Neural cell (in vitro differentiated cells): Measurements from ENCODE around the gene GNAT2. TPM values are rescaled to one million over a fixed set of nuclear protein-coding genes. Genes with fewer than 3 reads are reported as not detected.

ENCODE experiments used
- H2AFZ ChIP-seq: fragments of 200-600, 300-800 bp; sonication (generic), shearing (Covaris generic); 2 replicates; pipeline ENCODE4 v1.6.0; 2014; ENCODE audit warnings: low read depth, mild to moderate bottlenecking, antibody characterized with exemption, low read length, moderate library complexity
- H3F3A ChIP-seq: fragments of 200-600 bp; shearing (Covaris generic); 2 replicates; pipeline ENCODE4 v1.6.1; 2016; ENCODE audit warnings: mild to moderate bottlenecking, moderate library complexity, mixed read lengths, antibody characterized with exemption, low read length; ENCODE audit not compliant: insufficient read depth, poor library complexity, severe bottlenecking
- H3K27ac ChIP-seq: fragments of 200-600, 300-800 bp; sonication (generic), shearing (Covaris generic); 2 replicates; pipeline ENCODE4 v1.5.1; 2014; ENCODE audit warnings: mild to moderate bottlenecking, low read length, moderate library complexity
- H3K27me3 ChIP-seq: fragments of 300-800, 200-600 bp; sonication (generic), shearing (Covaris generic); 2 replicates; pipeline ENCODE4 v1.6.0; 2014; ENCODE audit warnings: mild to moderate bottlenecking, low read depth, low read length, moderate library complexity; ENCODE audit not compliant: insufficient read depth
- H3K36me3 ChIP-seq: fragments of 300-800, 200-600 bp; sonication (generic), shearing (Covaris generic); 2 replicates; pipeline ENCODE4 v1.5.1; 2014; ENCODE audit warnings: mild to moderate bottlenecking, antibody characterized with exemption, low read length, moderate library complexity; ENCODE audit not compliant: insufficient read depth
- H3K4me2 ChIP-seq: fragments of 300-800, 200-600 bp; sonication (generic), shearing (Covaris generic); 2 replicates; pipeline ENCODE4 v1.6.0; 2014; ENCODE audit warnings: mild to moderate bottlenecking, low read length
- H3K4me3 ChIP-seq: fragments of 300-800, 200-600 bp; sonication (generic), shearing (Covaris generic); 2 replicates; pipeline ENCODE4 v1.5.1; 2014; ENCODE audit warnings: mild to moderate bottlenecking, low read length, moderate library complexity
- H3K79me2 ChIP-seq: fragments of 200-600 bp; shearing (Covaris generic); replicated peaks from 2 replicates; pipeline ENCODE4 v1.6.0; 2014; ENCODE audit warnings: mild to moderate bottlenecking, low read length, moderate library complexity; ENCODE audit not compliant: insufficient read depth
- H3K9ac ChIP-seq: fragments of 300-800, 200-600 bp; sonication (generic), shearing (Covaris generic); 2 replicates; pipeline ENCODE4 v1.6.1; 2016; ENCODE audit warnings: mild to moderate bottlenecking, low read length, mixed read lengths
- H3K9me2 ChIP-seq: fragments of 200-600 bp; shearing (Covaris generic); 2 replicates; pipeline ENCODE4 v1.6.1; 2016; ENCODE audit warnings: mild to moderate bottlenecking, low read length, mixed read lengths; ENCODE audit not compliant: insufficient read depth
- H3K9me3 ChIP-seq: fragments of 200-600, 300-800 bp; sonication (generic), shearing (Covaris generic); 2 replicates; pipeline ENCODE4 v1.6.1; 2016; ENCODE audit warnings: mild to moderate bottlenecking, mixed run types, low read length, moderate library complexity, mixed read lengths
- H4K20me1 ChIP-seq: fragments of 200-600 bp; shearing (Covaris generic); 2 replicates; pipeline ENCODE4 v1.6.1; 2016; ENCODE audit warnings: mild to moderate bottlenecking, mixed run types; ENCODE audit not compliant: insufficient read depth
- EP300 ChIP-seq: fragments of 450-650 bp; conservative IDR thresholded peaks from 2 replicates; pipeline ENCODE4 v1.6.1; 2014; ENCODE audit warnings: antibody characterized with exemption, mild to moderate bottlenecking, moderate library complexity; ENCODE audit not compliant: poor library complexity, severe bottlenecking
- EZH2 ChIP-seq: fragments of 200-600, 300-800 bp; shearing (Covaris generic), sonication (generic); IDR thresholded peaks from 2 replicates; pipeline ENCODE4 v1.6.1; 2014; ENCODE audit warnings: antibody characterized with exemption, low read length, borderline replicate concordance, mild to moderate bottlenecking; ENCODE audit not compliant: insufficient read depth, poor library complexity, severe bottlenecking
- MXI1 ChIP-seq: fragments of 450-650 bp; conservative IDR thresholded peaks from 2 replicates; pipeline ENCODE4 v1.6.1; 2014; ENCODE audit warnings: antibody characterized with exemption, mild to moderate bottlenecking; ENCODE audit not compliant: poor library complexity, severe bottlenecking
- POLR2AphosphoS5 ChIP-seq: IDR thresholded peaks from 2 replicates; pipeline ENCODE4 v1.6.1; 2012
- RAD21 ChIP-seq: fragments of 450-650 bp; conservative IDR thresholded peaks from 2 replicates; pipeline ENCODE4 v1.6.1; 2014; ENCODE audit warnings: antibody characterized with exemption, mild to moderate bottlenecking, moderate library complexity
- SMC3 ChIP-seq: fragments of 450-650 bp; conservative IDR thresholded peaks from 2 replicates; pipeline ENCODE4 v1.6.1; 2014; ENCODE audit warnings: antibody characterized with exemption, mild to moderate bottlenecking, moderate library complexity; ENCODE audit not compliant: poor library complexity
- TAF1 ChIP-seq: IDR thresholded peaks from 2 replicates; pipeline ENCODE4 v1.6.1; 2012; ENCODE audit warnings: low read depth
- polyA plus RNA-seq: library from polyadenylated mRNA; depleted of rRNA; stranded (reverse); fragments of >200 nt; gene quantifications from 2 replicates; pipeline ENCODE4 v1.2.3, GENCODE V29; 2014
- TF ChIP-seq, protein P1 (sequence below): fragments of 450-650 bp; IDR thresholded peaks from 2 replicates; pipeline ENCODE4 v1.5.1; 2014; ENCODE audit warnings: antibody characterized with exemption, mild to moderate bottlenecking, moderate library complexity; ENCODE audit not compliant: poor library complexity, severe bottlenecking
- TF ChIP-seq, protein P2 (sequence below): IDR thresholded peaks from 2 replicates; pipeline ENCODE4 v1.6.1; 2012; ENCODE audit warnings: borderline replicate concordance

Gene GNAT2
- polyA plus RNA-seq, 1 donor from 2014 or later, result 1.5 TPM

- Histone ChIP-seq H2AFZ (peak overlapping the region; percentile 75), H3K4me2 (peak overlapping the region; percentile 97), H3K27me3 (no peaks in the 10 kb centered on the region), H3K4me3 (peak overlapping the region; percentile 66), H3K27ac (peak overlapping the region; percentile 94), H3K9ac (peak overlapping the region; percentile 86), H3K9me2 (no peaks in the 10 kb centered on the region), H3K36me3 (no peaks in the 10 kb centered on the region), H3F3A (no peaks in the 10 kb centered on the region), H3K79me2 (peaks cover 38% of the 10 kb centered on the region), H3K9me3 (no peaks in the 10 kb centered on the region), H4K20me1 (no peaks in the 10 kb centered on the region)
- TF ChIP-seq MXI1 (no peak), RAD21 (no peak), TAF1 (no peak), EP300 (no peak), EZH2 (no peak), POLR2AphosphoS5 (no peak), SMC3 (no peak)
- TF ChIP-seq, protein P1, sequence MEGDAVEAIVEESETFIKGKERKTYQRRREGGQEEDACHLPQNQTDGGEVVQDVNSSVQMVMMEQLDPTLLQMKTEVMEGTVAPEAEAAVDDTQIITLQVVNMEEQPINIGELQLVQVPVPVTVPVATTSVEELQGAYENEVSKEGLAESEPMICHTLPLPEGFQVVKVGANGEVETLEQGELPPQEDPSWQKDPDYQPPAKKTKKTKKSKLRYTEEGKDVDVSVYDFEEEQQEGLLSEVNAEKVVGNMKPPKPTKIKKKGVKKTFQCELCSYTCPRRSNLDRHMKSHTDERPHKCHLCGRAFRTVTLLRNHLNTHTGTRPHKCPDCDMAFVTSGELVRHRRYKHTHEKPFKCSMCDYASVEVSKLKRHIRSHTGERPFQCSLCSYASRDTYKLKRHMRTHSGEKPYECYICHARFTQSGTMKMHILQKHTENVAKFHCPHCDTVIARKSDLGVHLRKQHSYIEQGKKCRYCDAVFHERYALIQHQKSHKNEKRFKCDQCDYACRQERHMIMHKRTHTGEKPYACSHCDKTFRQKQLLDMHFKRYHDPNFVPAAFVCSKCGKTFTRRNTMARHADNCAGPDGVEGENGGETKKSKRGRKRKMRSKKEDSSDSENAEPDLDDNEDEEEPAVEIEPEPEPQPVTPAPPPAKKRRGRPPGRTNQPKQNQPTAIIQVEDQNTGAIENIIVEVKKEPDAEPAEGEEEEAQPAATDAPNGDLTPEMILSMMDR, result no peak
- TF ChIP-seq, protein P2, sequence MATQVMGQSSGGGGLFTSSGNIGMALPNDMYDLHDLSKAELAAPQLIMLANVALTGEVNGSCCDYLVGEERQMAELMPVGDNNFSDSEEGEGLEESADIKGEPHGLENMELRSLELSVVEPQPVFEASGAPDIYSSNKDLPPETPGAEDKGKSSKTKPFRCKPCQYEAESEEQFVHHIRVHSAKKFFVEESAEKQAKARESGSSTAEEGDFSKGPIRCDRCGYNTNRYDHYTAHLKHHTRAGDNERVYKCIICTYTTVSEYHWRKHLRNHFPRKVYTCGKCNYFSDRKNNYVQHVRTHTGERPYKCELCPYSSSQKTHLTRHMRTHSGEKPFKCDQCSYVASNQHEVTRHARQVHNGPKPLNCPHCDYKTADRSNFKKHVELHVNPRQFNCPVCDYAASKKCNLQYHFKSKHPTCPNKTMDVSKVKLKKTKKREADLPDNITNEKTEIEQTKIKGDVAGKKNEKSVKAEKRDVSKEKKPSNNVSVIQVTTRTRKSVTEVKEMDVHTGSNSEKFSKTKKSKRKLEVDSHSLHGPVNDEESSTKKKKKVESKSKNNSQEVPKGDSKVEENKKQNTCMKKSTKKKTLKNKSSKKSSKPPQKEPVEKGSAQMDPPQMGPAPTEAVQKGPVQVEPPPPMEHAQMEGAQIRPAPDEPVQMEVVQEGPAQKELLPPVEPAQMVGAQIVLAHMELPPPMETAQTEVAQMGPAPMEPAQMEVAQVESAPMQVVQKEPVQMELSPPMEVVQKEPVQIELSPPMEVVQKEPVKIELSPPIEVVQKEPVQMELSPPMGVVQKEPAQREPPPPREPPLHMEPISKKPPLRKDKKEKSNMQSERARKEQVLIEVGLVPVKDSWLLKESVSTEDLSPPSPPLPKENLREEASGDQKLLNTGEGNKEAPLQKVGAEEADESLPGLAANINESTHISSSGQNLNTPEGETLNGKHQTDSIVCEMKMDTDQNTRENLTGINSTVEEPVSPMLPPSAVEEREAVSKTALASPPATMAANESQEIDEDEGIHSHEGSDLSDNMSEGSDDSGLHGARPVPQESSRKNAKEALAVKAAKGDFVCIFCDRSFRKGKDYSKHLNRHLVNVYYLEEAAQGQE, result no peak
These were observed 980 bp upstream of the GNAT2 start for GRCh38 chr1:109620401-109620791.

GRCh38 chr1:109618661-109619575, 498 bp downstream of the GNAT2 start:
- H3K27me3 ChIP-seq, result no peaks in the 10 kb centered on the region

More at GRCh38 chr1:109618661-109619575, 498 bp downstream of the GNAT2 start:
- Histone ChIP-seq H3K27ac (no peak overlapping the region), H3K36me3 (no peaks in the 10 kb centered on the region), H3K4me2 (peak overlapping the region; percentile 97), H3K79me2 (peaks cover 35% of the 10 kb centered on the region), H2AFZ (peak overlapping the region; percentile 75), H3K9me2 (no peaks in the 10 kb centered on the region), H3F3A (no peaks in the 10 kb centered on the region), H3K4me3 (peak overlapping the region; percentile 66), H3K9me3 (no peaks in the 10 kb centered on the region), H4K20me1 (no peaks in the 10 kb centered on the region), H3K9ac (peak overlapping the region; percentile 86)
- TF ChIP-seq EP300 (no peak), MXI1 (no peak), POLR2AphosphoS5 (no peak), RAD21 (no peak), TAF1 (no peak), EZH2 (no peak), SMC3 (no peak)
- TF ChIP-seq, protein P1, result no peak
- TF ChIP-seq, protein P2, result no peak
